A673 (cell line): ENCODE data around the gene DHRS12. TPM values are rescaled to one million over a fixed set of nuclear protein-coding genes. Genes with fewer than 3 reads are reported as not detected.

Source experiments
- BruUV-seq: library from RNA; stranded (reverse); fragments of 400-500 nt; replicated peaks from 2 replicates; lab custom pipeline; 2021; lab: Mats Ljungman, UMichigan
- CTCF ChIA-PET: fragments of 300-600 bp; sonication (Branson Sonifier 250); formaldehyde crosslinking; loops from one replicate; lab custom pipeline; 2022; ENCODE audit warnings: antibody characterized with exemption; lab: Charles Lee
- POLR2A ChIA-PET: fragments of 300-600 bp; sonication (Branson Sonifier 250); formaldehyde crosslinking; loops from one replicate; lab custom pipeline; 2022; ENCODE audit warnings: antibody characterized with exemption; ENCODE audit not compliant: low non-redundant PET; lab: Charles Lee
- DNase-seq: peaks from one replicate; pipeline ENCODE4 v3.0.0-alpha.2; 2015; ENCODE audit warnings: low spot score
- H3K27ac ChIP-seq: fragments of 200-600 bp; sonication (generic); 2 replicates; pipeline ENCODE4 v1.5.1; 2016; ENCODE audit warnings: mixed run types, low read depth, mild to moderate bottlenecking, mixed read lengths, antibody characterized with exemption, low read length; ENCODE audit not compliant: poor library complexity, severe bottlenecking
- H3K27me3 ChIP-seq: fragments of 200-600 bp; sonication (generic); replicated peaks from 2 replicates; pipeline ENCODE4 v1.6.1; 2017; ENCODE audit warnings: mixed run types, low read depth, mild to moderate bottlenecking, mixed read lengths, antibody characterized with exemption, low read length; ENCODE audit not compliant: insufficient read depth, poor library complexity
- H3K36me3 ChIP-seq: fragments of 200-600 bp; sonication (generic); 2 replicates; pipeline ENCODE4 v1.6.1; 2016; ENCODE audit warnings: mixed run types, mild to moderate bottlenecking, mixed read lengths, antibody characterized with exemption, low read length; ENCODE audit not compliant: insufficient read depth, poor library complexity, severe bottlenecking
- H3K4me1 ChIP-seq: fragments of 200-600 bp; sonication (generic); 2 replicates; pipeline ENCODE4 v1.6.1; 2017; ENCODE audit warnings: mixed run types, mild to moderate bottlenecking, mixed read lengths, antibody characterized with exemption, low read length; ENCODE audit not compliant: insufficient read depth, poor library complexity, severe bottlenecking
- H3K4me3 ChIP-seq: fragments of 200-600 bp; sonication (generic); 2 replicates; pipeline ENCODE4 v1.5.1; 2016; ENCODE audit warnings: low read depth, mixed run types, mild to moderate bottlenecking, mixed read lengths, low read length; ENCODE audit not compliant: poor library complexity, severe bottlenecking
- H3K9me3 ChIP-seq: fragments of 200-600 bp; sonication (generic); 2 replicates; pipeline ENCODE4 v1.6.1; 2016; ENCODE audit warnings: mixed run types, low read depth, mild to moderate bottlenecking, mixed read lengths, antibody characterized with exemption, low read length; ENCODE audit not compliant: poor library complexity, severe bottlenecking
- EZH2 ChIP-seq: fragments of 200-600 bp; sonication (generic); IDR thresholded peaks from 2 replicates; pipeline ENCODE4 v1.6.1; 2017; ENCODE audit warnings: borderline replicate concordance, low read depth, mild to moderate bottlenecking, mixed read lengths, antibody characterized with exemption, low read length; ENCODE audit not compliant: poor library complexity, severe bottlenecking
- intact Hi-C: fragments of 100-400 bp; cut with micrococcal nuclease; formaldehyde crosslinking; loops from one replicate; pipeline ENCODE4 v1.10.0; 2022; ENCODE audit not compliant: unreplicated experiment
- total RNA-seq: library from RNA; stranded (reverse); gene quantifications from 2 replicates; pipeline ENCODE4 v1.2.3, GENCODE V29; 2021
- TF ChIP-seq, protein P1 (sequence below): fragments of 300-800, 200-600 bp; sonication (generic); conservative IDR thresholded peaks from 2 replicates; pipeline ENCODE4 v1.5.1; 2017; ENCODE audit warnings: low read depth, mild to moderate bottlenecking, antibody characterized with exemption, low read length, moderate library complexity, mixed read lengths

DHRS12 gene
- total RNA-seq, 1 experiment from 2014 or later = 2.8 TPM

- POLR2A ChIA-PET = no interaction called here
- Histone ChIP-seq H3K9me3 (no peaks in the 10 kb centered on the region), H3K4me3 (no peak overlapping the region), H3K36me3 (no peaks in the 10 kb centered on the region), H3K4me1 (no peaks in the 10 kb centered on the region), H3K27me3 (no peaks in the 10 kb centered on the region), H3K27ac (no peak overlapping the region)
- BruUV-seq = no TSS peak
- intact Hi-C loops = no loop called here
- DNase-seq = no peak
- TF ChIP-seq EZH2 = no peak
- TF ChIP-seq, protein P1, sequence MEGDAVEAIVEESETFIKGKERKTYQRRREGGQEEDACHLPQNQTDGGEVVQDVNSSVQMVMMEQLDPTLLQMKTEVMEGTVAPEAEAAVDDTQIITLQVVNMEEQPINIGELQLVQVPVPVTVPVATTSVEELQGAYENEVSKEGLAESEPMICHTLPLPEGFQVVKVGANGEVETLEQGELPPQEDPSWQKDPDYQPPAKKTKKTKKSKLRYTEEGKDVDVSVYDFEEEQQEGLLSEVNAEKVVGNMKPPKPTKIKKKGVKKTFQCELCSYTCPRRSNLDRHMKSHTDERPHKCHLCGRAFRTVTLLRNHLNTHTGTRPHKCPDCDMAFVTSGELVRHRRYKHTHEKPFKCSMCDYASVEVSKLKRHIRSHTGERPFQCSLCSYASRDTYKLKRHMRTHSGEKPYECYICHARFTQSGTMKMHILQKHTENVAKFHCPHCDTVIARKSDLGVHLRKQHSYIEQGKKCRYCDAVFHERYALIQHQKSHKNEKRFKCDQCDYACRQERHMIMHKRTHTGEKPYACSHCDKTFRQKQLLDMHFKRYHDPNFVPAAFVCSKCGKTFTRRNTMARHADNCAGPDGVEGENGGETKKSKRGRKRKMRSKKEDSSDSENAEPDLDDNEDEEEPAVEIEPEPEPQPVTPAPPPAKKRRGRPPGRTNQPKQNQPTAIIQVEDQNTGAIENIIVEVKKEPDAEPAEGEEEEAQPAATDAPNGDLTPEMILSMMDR = no peak
- CTCF ChIA-PET = no interaction called here
These were observed 27.8 kb downstream of the DHRS12 start for GRCh38 chr13:51776179-51776578.

DNA sequence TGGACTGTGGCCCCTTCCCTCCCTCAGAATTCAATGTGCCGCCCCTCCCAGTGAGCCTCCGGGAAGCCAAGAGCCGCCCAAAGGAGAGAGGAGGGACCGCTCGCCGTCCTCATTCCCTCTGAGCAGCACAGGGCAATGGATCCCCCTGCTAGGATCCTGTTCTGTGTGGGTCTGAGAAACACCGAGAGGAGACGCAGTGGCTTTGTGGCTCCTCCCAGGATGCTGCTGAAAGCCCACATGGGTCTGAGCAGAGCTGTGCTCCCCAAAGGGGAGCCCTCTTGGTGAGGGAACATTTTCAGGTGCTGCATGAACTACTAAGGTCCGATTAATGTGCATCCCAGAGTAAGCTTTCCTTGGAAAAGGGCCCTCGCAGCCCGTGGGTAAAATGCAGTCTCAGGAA is 30.4 kb downstream of the DHRS12 start:
- H3K27me3 ChIP-seq = no peaks in the 10 kb centered on the region
- no TSS peak for BruUV-seq
- ChIA-PET CTCF (no interaction called here), POLR2A (no interaction called here)
- H3K9me3 ChIP-seq = no peaks in the 10 kb centered on the region
- DNase-seq = no peak
- intact Hi-C loops = no loop called here
- H3K4me1 ChIP-seq = no peaks in the 10 kb centered on the region
- no peaks in the 10 kb centered on the region for H3K36me3 ChIP-seq
- H3K4me3 ChIP-seq = no peak overlapping the region
- no peak overlapping the region for H3K27ac ChIP-seq
- TF ChIP-seq EZH2 = no peak
- TF ChIP-seq, protein P1 = no peak

DNA sequence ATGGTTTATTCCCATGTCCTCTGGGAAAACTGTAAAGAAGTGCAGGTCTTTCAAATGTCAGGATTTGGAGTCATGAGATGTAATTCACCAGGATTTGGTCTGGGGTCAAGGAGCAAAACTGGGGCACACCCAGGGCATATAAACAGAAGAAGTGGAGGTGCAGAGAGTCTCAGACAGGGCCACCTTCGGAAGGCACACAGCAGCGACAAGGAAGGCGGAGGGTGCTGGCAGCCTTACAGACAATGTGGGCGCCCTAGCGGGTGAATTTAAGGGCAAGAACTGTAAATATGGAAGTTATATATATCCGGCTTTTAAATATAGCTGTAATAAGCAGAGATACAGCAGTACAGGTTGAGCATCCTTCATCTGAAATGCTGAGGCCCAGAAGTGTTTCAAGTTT is 31.2 kb downstream of the DHRS12 start:
- ChIA-PET CTCF (no interaction called here), POLR2A (no interaction called here)
- no peaks in the 10 kb centered on the region for H3K4me1 ChIP-seq
- TSS peak; percentile 19 for BruUV-seq
- intact Hi-C loops = no loop called here
- H3K27me3 ChIP-seq = no peaks in the 10 kb centered on the region
- H3K4me3 ChIP-seq = no peak overlapping the region
- TF ChIP-seq, protein P1 = no peak
- no peak for TF ChIP-seq EZH2
- DNase-seq = no peak
- no peak overlapping the region for H3K27ac ChIP-seq
- H3K9me3 ChIP-seq = no peaks in the 10 kb centered on the region
- no peaks in the 10 kb centered on the region for H3K36me3 ChIP-seq
